HG03571 (cell line): ENCODE data around the gene SPEG.
"Not testable (repeated sequence)": the region's sequence is repeated elsewhere in the genome, so short reads cannot be mapped to it uniquely, and the experiment has no call there.

Experiments
- ATAC-seq: cut with Tn5 transposase; IDR thresholded peaks from one replicate; pipeline ENCODE4 v1.9.1; 2021; ENCODE audit not compliant: unreplicated experiment

Gene SPEG

DNA sequence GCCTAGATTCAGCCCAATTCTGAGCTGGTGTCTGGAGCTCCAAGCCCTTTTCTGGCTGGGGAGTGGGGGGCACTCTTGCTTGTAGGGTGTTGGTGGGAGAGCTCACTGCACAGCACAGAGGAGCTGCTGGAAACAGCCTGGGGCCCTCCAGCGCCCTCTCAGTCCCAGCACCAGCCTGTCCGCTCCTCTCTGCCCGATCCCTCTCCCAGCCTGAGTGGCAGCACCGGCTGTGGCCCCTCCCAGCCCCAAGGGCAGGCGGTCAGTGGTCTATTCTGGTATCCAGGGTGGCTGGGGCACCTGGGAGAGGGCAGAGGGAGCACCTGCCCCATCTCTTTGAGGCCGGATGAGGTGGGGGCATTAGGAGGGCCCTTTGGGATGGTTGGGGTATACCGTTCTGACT lies 29.7 kb upstream of the SPEG start:
- ATAC-seq: no peak

GRCh38 chr2:219405451-219405850 lies 29.2 kb upstream of the SPEG start:
- ATAC-seq: no peak

GRCh38 chr2:219405958-219406860 lies 28.4 kb upstream of the SPEG start:
- no peak for ATAC-seq

DNA sequence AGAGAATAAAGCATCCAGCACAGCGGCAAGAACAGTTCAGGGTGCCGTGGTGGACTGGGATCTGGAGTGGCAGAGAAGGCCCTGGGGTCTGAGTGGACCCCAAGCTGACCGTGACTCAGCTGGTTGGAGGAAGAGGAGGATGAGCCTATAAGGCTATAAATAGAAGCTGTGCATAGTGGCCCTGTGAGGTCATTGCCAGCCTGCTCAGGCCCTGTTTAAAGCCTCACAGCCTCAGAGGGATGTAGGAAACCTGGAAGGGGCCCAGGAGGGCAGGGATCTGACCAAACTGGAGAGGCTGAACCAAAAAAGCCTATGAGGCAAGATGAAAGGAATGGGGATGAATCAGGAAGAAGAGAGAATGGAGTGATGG lies 27.8 kb upstream of the SPEG start:
- ATAC-seq: no peak

- not testable (repeated sequence) for ATAC-seq
Observed at GRCh38 chr2:219407343-219407742, 27.3 kb upstream of the SPEG start.

DNA sequence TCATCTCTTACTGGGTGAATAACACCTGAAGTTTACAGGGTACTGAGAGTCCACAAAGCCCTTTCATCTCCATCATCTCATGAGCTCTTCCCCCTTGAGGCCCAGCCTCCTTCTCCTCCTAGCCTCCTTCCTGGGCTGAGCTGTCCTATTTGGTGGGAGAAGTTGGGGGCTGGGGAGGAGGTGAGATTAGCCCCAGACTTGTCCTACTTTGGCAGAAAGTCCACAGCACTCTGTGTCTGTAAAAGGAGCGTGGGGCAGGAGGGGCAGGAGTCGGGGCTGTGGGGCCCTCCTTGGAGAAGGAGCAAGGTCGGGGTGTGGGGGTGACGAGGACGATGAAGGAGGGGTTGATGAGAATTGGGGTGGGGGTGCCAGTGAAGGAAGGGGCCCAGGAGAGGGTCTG lies 26.4 kb upstream of the SPEG start:
- ATAC-seq: no peak

DNA sequence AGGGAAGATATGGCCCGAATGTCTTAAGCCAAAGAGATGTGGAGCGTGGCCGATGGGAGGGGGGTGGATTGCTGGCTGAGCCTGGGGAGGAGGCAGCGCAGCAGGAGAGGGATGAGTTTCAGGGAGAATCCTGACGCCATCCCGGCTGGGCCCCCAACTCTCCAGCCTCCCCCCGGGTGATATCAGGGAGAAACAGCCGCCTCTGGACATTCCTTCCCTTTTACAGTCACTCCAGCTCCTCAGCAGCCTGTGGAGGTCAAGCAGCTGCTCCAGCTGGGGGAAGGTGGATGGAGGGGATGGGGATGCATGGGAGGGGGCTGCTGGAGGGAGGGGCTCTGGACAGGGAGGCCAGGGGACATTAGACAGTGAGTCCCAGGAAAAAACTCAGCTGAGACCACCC lies 26.0 kb upstream of the SPEG start:
- ATAC-seq: no peak

DNA sequence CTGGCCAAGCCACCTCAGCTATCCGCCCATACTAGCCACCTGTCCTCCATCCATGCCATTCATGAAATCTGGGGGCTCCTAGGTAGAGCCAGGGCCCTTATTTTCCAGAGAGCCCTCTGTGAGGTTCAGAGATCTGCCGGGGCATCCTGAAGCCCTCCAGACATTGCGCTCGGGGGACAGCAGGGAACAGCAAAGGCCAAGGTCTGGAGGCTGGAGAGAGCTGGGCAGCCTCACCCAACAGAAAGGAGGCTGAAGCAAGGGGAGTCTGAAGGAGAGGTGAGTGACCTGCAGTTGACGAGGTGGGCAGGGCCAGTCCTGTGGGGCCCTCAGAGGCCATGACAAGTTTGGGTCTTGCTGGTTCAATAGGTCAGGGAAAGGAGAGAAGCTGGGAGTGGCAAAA lies 25.0 kb upstream of the SPEG start:
- no peak for ATAC-seq

- no peak for ATAC-seq
Observed at GRCh38 chr2:219410390-219410789, 24.3 kb upstream of the SPEG start.

- no peak for ATAC-seq
Observed at GRCh38 chr2:219414857-219415256, 19.8 kb upstream of the SPEG start.

GRCh38 chr2:219415580-219416234 lies 18.9 kb upstream of the SPEG start:
- ATAC-seq: no peak

DNA sequence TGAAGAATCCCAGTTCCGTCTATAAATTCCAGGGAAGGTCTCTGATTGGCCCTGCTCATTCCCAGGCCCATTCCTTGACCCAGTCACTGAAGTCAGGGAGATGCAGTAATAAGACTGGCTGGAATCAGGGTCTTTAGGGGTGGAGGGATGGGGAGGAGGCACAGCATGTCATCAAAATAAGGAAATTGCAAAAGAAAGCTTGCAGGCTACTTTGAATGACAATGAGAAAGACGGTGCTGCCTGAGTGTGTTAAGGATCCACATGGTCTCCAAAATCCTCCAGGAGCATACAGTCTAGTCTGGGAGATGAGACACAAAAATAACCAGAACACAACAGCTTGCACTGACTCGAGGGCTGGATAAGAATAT lies 18.4 kb upstream of the SPEG start:
- no peak for ATAC-seq

DNA sequence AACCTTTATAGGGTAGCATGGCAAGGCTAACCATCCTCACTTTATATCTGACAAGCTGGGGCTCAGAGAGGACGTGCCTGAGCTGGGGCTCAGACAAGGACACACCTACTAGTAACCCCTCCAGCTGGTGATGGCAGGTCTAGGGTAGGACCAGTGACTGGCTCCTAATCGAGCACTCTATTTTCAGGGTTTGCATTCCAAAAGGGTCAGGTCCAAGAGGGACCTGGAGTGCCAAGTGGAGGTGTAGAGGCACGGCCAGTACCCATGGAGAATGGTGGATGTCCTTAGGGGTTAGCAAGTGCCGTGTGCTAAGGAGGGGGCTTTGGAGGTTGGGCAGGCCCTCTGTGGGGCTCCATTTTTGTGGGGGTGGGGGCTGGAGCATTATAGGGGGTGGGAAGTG lies 17.7 kb upstream of the SPEG start:
- no peak for ATAC-seq

GRCh38 chr2:219417374-219417773 lies 17.3 kb upstream of the SPEG start:
- ATAC-seq: no peak

DNA sequence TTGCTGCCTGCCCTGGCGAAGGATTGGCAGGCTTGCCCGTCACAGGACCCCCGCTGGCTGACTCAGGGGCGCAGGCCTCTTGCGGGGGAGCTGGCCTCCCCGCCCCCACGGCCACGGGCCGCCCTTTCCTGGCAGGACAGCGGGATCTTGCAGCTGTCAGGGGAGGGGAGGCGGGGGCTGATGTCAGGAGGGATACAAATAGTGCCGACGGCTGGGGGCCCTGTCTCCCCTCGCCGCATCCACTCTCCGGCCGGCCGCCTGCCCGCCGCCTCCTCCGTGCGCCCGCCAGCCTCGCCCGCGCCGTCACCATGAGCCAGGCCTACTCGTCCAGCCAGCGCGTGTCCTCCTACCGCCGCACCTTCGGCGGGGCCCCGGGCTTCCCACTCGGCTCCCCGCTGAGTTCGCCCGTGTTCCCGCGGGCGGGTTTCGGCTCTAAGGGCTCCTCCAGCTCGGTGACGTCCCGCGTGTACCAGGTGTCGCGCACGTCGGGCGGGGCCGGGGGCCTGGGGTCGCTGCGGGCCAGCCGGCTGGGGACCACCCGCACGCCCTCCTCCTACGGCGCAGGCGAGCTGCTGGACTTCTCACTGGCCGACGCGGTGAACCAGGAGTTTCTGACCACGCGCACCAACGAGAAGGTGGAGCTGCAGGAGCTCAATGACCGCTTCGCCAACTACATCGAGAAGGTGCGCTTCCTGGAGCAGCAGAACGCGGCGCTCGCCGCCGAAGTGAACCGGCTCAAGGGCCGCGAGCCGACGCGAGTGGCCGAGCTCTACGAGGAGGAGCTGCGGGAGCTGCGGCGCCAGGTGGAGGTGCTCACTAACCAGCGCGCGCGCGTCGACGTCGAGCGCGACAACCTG lies 16.3 kb upstream of the SPEG start, which contains the start of gene DES:
Gene DES (plus strand): TSS at position 223 of the 857 bp plus-strand sequence. CDS start 86 bp downstream, at position 309.
- no peak for ATAC-seq

GRCh38 chr2:219419012-219419324 lies 15.7 kb upstream of the SPEG start:
- no peak for ATAC-seq

DNA sequence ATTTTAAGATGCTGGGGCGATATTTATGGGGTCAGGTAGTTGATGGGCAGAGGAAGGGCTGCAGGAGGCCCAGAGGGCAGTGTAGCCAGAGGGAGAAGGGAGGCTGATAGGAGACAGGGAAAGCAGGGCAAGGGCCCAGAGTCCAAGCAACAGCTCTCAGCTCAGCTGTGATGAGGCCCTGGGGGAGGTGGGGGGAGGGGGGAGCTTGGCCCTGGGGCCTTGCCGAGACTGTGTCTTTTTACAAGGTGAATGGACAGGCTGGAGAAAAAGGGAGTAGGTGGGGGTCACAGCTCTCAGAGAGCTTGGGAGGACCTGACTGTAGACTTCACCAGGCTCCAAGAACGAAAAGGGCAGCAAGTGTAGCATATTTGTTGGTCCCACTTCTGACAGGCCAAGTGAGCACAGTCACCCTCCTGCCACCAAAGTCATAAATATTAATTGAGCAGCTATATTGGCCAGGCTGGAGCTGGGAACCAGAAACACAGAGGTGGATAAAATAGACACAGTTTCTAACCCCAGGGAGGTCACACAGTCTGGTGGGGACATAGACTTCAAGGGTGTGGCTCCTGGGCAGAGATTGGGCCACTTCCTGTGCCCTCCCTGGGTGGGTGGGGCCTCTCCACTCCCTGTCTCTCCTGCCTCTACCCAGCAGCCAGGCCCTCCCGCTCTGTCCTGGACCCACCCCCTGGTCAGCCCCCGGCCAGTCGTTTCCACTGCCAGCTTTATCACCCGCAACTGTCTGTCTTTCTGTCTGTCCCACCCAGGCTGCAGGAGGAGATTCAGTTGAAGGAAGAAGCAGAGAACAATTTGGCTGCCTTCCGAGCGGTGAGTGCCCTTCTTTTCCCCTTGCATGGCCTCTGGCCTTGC lies 15.1 kb upstream of the SPEG start:
- ATAC-seq: no peak

DNA sequence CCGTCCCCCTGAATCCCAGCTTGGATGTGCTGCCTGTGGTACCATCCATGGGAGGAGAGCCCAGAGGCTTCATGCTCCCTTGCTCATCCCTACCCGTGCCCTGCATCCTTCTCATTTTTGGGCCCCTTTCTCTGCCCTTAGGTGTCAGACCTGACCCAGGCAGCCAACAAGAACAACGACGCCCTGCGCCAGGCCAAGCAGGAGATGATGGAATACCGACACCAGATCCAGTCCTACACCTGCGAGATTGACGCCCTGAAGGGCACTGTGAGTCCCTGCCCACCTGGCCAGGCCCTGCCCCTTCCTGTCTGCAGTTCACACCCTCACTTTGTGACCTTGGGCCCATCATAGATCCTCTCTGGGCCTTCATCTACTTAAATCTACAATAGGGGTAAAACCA lies 14.0 kb upstream of the SPEG start:
- ATAC-seq: no peak

DNA sequence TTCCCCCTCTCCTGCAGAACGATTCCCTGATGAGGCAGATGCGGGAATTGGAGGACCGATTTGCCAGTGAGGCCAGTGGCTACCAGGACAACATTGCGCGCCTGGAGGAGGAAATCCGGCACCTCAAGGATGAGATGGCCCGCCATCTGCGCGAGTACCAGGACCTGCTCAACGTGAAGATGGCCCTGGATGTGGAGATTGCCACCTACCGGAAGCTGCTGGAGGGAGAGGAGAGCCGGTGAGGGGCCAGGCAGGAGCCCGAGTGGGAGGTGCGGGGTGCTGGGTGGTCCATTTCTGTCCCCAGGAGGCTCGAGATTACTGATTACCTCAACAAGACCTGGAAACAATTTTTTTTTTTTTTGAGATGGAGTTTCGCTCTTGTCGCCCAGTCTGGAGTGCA lies 13.3 kb upstream of the SPEG start:
- ATAC-seq: no peak

GRCh38 chr2:219422952-219423534 lies 11.6 kb upstream of the SPEG start:
- ATAC-seq: no peak
